22Rv1 (cell line): Measurements from ENCODE around the gene C11orf86.

ENCODE experiments used
- H3K27ac ChIP-seq: fragments of 450-650 bp; 2 replicates; pipeline ENCODE4 v1.5.1; 2017
- ZFX ChIP-seq: fragments of 450-650 bp; IDR thresholded peaks from 2 replicates; pipeline ENCODE4 v1.6.1; 2017; ENCODE audit warnings: antibody characterized with exemption, borderline replicate concordance
- TF ChIP-seq, protein P1 (sequence below): fragments of 450-650 bp; IDR thresholded peaks from 2 replicates; pipeline ENCODE4 v1.5.1; 2017; ENCODE audit warnings: mild to moderate bottlenecking

Gene C11orf86

DNA sequence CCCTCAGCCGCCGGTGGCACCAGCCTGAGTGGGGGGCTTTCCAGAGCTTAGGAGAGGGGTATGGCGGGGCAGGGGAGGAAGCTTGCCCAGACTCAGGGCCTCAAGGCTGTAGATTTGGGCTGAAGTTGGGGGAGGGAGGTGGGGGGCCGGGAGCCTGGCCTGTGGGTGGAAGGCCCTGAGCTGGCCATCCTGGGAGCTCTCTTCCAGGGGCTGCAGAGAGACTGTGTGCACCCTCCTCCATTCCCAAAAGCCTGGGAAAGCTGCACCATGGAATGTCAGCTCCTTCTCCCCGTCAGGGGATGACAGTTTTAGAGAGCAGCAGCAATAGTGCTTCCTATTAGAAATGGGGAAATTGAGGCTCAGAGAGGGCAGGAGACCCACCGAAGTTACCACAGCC is 48.9 kb downstream of the C11orf86 start:
- TF ChIP-seq, protein P1, sequence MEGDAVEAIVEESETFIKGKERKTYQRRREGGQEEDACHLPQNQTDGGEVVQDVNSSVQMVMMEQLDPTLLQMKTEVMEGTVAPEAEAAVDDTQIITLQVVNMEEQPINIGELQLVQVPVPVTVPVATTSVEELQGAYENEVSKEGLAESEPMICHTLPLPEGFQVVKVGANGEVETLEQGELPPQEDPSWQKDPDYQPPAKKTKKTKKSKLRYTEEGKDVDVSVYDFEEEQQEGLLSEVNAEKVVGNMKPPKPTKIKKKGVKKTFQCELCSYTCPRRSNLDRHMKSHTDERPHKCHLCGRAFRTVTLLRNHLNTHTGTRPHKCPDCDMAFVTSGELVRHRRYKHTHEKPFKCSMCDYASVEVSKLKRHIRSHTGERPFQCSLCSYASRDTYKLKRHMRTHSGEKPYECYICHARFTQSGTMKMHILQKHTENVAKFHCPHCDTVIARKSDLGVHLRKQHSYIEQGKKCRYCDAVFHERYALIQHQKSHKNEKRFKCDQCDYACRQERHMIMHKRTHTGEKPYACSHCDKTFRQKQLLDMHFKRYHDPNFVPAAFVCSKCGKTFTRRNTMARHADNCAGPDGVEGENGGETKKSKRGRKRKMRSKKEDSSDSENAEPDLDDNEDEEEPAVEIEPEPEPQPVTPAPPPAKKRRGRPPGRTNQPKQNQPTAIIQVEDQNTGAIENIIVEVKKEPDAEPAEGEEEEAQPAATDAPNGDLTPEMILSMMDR, result no peak
- no peak for TF ChIP-seq ZFX
- no peak overlapping the region for H3K27ac ChIP-seq

DNA sequence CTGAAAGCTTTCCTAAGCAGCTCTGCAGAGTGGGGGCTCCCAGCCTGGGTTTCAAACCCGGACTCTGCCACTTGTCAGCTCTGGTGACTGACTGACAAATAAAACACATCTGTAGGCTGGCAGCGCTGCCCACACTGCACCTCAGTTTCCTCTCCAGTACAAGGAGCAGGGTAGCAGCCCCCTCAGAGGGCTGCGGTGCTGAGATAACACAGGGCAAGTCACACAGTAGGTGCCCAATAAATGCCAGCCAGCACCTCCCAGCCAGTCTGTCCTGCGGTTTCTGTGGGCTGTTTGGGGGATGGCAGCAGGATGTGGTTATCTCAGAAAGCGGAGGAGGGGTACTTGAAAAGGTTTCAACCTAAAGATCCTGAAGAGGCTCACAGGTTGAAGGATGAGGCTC is 49.3 kb downstream of the C11orf86 start:
- no peak overlapping the region for H3K27ac ChIP-seq
- TF ChIP-seq, protein P1, result no peak
- no peak for TF ChIP-seq ZFX

DNA sequence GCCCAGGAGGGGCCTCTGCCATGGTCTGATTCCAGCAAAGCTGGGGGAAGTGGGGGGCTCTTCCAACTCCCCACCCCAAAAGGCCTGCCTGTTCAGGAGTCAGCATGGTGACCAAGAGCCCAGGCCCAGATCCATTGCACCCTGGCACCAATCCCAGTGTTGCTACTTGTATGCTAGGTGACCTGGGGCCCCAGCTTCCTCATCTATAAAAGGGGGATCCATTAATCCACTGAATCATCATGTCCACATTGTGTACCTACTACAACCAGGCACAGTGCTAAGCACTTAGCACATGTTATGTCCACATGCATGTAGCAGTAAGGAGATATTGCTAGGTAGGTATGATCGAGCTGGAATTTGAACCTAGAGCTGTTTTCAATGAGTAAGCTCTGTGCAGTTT is 49.9 kb downstream of the C11orf86 start:
- no peak overlapping the region for H3K27ac ChIP-seq
- TF ChIP-seq, protein P1, result no peak
- no peak for TF ChIP-seq ZFX

DNA sequence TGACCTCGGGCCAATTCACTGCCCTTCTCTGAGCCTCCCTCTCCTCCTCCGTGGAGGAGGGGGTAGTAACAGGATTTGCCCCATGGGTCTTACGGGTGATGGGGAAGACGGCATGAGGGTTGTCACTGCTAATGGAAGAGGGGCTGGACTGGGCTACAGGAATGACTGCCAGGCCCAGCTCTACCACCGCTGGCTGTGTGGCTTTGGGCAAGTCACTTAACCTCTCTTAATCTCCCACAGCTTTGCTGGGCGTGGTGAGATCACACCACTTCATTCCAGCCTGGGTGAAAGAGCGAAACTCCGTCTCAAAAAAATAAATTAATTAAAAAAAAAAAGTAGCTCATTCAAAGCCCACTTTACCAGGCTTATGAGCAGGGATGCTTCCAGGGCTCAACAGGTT is 50.6 kb downstream of the C11orf86 start:
- no peak overlapping the region for H3K27ac ChIP-seq
- TF ChIP-seq, protein P1, result no peak
- no peak for TF ChIP-seq ZFX
